Natural killer cell (primary cell): ENCODE results near the gene WDTC1. TPM values are rescaled to one million over a fixed set of nuclear protein-coding genes. Genes with fewer than 3 reads are reported as not detected.
A peak's percentile ranks its signal among the peaks of the same experiment; 100 is the strongest.

Experiments used
- ATAC-seq, 3 donors: fragments of 150-1000 bp in 2 of 3; fragments of 200-7000 bp in 1 of 3; cut with Tn5 transposase; 1 replicate in 1 of 3; 2 replicates in 2 of 3; pipeline ENCODE4 v1.10.0; 2021; ENCODE audit warnings: mild to moderate bottlenecking in 2 of 3, moderate library complexity in 2 of 3
- DNase-seq, 2 donors: peaks; one replicate each; pipeline versions ENCODE4 v3.0.0 to v3.0.0-alpha.2; 2013 to 2021; ENCODE audit warnings: mixed read lengths in 1 of 2
- H3K27ac ChIP-seq: one replicate; pipeline ENCODE4 v1.5.1; 2013; ENCODE audit warnings: mild to moderate bottlenecking, low read length
- H3K27me3 ChIP-seq: one replicate; pipeline ENCODE4 v1.6.1; 2013; ENCODE audit warnings: low read length; ENCODE audit not compliant: control insufficient read depth, insufficient read depth
- H3K36me3 ChIP-seq: one replicate; pipeline ENCODE4 v1.6.1; 2013; ENCODE audit warnings: low read length; ENCODE audit not compliant: control insufficient read depth, insufficient read depth
- H3K4me1 ChIP-seq: one replicate; pipeline ENCODE4 v1.6.1; 2013; ENCODE audit warnings: low read length; ENCODE audit not compliant: control insufficient read depth, insufficient read depth
- H3K4me3 ChIP-seq: one replicate; pipeline ENCODE4 v1.5.1; 2013; ENCODE audit warnings: low read length
- H3K9me3 ChIP-seq: one replicate; pipeline ENCODE4 v1.6.1; 2013; ENCODE audit warnings: low read length; ENCODE audit not compliant: control insufficient read depth, insufficient read depth
- H3K27ac Mint-ChIP-seq, 2 donors: one replicate each; pipeline ENCODE4 v1.8.0; 2022; ENCODE audit warnings: mild to moderate bottlenecking in 2 of 2, mixed read lengths in 2 of 2, moderate library complexity in 1 of 2
- H3K27me3 Mint-ChIP-seq, 2 donors: one replicate each; pipeline ENCODE4 v1.8.0; 2022; ENCODE audit warnings: low read depth in 2 of 2, mixed read lengths in 2 of 2
- H3K36me3 Mint-ChIP-seq: one replicate; pipeline ENCODE4 v1.8.0; 2022; ENCODE audit warnings: mixed read lengths
- H3K4me1 Mint-ChIP-seq, 2 donors: one replicate each; pipeline ENCODE4 v1.8.0; 2022; ENCODE audit warnings: mixed read lengths in 2 of 2
- H3K4me3 Mint-ChIP-seq: one replicate; pipeline ENCODE4 v1.8.0; 2022; ENCODE audit warnings: mild to moderate bottlenecking, moderate library complexity, mixed read lengths
- H3K9me3 Mint-ChIP-seq, 2 donors: one replicate each; pipeline ENCODE4 v1.8.0; 2022; ENCODE audit warnings: mixed read lengths in 2 of 2
- WGBS: methylation state at CpG from one replicate; pipeline ENCODE4 v1.1.7; 2013; ENCODE audit warnings: missing lambda C conversion rate; ENCODE audit not compliant: insufficient coverage; 5-methylcytosine and 5-hydroxymethylcytosine counted together
- intact Hi-C: fragments of 100-400 bp; cut with micrococcal nuclease; formaldehyde crosslinking; loops from one replicate; pipeline ENCODE4 v1.14.2; 2022
- total RNA-seq, 4 donors: library from RNA; stranded (reverse); fragments of 120-200 nt in 1 of 4; gene quantifications; one replicate each; pipeline versions ENCODE4 v1.2.3 to v1.2.4, GENCODE V29; 2013 to 2022
- TF ChIP-seq, protein P1 (sequence below): fragments of 200-600 bp; IDR thresholded peaks from one replicate; pipeline ENCODE4 v1.8.0; 2022; ENCODE audit warnings: antibody characterized with exemption

The WDTC1 gene
- total RNA-seq, 3 donors from 2014 or later (not counting 1 experiment from before 2014, with no cell fraction given) = 68.9 to 82.0 (median 81.7) TPM

DNA sequence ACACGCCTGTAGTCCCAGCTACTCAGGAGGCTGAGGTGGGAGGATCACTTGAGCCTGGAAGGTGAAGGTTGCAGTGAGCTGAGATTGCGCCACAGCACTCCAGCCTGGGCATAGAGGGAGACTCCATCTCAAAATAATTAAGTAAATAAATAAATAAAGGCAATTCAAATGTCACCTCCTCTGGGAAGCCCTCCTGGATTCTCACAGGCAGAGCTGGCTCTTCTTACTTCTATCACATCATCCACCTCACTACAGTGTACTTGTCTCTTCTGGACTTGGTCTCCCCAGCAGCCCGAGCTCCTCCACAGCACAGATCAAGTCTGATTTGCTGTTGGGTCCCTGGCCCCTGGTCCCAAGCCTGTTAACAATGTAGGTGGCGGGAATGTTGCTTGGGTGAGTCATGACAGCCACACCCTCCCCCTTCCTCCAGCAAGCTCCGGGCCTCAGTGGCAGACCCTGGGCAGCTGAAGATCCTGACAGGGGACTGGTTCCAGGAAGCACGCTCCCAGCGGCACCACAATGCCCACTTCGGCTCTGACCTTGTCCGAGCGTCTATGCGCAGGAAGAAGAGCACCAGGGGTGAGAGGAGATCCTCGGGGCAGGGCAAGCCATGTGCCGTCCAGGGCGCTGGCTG lies 112.7 kb downstream of the WDTC1 start:
- TF ChIP-seq, protein P1, sequence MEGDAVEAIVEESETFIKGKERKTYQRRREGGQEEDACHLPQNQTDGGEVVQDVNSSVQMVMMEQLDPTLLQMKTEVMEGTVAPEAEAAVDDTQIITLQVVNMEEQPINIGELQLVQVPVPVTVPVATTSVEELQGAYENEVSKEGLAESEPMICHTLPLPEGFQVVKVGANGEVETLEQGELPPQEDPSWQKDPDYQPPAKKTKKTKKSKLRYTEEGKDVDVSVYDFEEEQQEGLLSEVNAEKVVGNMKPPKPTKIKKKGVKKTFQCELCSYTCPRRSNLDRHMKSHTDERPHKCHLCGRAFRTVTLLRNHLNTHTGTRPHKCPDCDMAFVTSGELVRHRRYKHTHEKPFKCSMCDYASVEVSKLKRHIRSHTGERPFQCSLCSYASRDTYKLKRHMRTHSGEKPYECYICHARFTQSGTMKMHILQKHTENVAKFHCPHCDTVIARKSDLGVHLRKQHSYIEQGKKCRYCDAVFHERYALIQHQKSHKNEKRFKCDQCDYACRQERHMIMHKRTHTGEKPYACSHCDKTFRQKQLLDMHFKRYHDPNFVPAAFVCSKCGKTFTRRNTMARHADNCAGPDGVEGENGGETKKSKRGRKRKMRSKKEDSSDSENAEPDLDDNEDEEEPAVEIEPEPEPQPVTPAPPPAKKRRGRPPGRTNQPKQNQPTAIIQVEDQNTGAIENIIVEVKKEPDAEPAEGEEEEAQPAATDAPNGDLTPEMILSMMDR = no peak
- no peaks in the 10 kb centered on the region for H3K9me3 Mint-ChIP-seq
- no peak overlapping the region for H3K4me3 ChIP-seq
- peaks cover 40% of the 10 kb centered on the region for H3K36me3 ChIP-seq
- peaks cover 36 to 50% of the 10 kb centered on the region in 2 donors for H3K4me1 Mint-ChIP-seq
- H3K4me3 Mint-ChIP-seq = no peak overlapping the region
- ATAC-seq (no peak), DNase-seq (no peak)
- H3K27ac Mint-ChIP-seq = peak overlapping the region; percentile 31 to 68
- no peaks in the 10 kb centered on the region for H3K36me3 Mint-ChIP-seq
- intact Hi-C loops = loop anchor here (10.0 kb wide), 1 partner anchor 652 kb away; the partner anchor contains the start of gene ARID1A
- H3K27me3 Mint-ChIP-seq = no peaks in the 10 kb centered on the region
- no peaks in the 10 kb centered on the region for H3K27me3 ChIP-seq
- 95% methylated on average over 12 of the region's 14 CpGs for WGBS
- H3K9me3 ChIP-seq = no peaks in the 10 kb centered on the region
- peaks cover 47% of the 10 kb centered on the region for H3K4me1 ChIP-seq
- no peak overlapping the region for H3K27ac ChIP-seq

DNA sequence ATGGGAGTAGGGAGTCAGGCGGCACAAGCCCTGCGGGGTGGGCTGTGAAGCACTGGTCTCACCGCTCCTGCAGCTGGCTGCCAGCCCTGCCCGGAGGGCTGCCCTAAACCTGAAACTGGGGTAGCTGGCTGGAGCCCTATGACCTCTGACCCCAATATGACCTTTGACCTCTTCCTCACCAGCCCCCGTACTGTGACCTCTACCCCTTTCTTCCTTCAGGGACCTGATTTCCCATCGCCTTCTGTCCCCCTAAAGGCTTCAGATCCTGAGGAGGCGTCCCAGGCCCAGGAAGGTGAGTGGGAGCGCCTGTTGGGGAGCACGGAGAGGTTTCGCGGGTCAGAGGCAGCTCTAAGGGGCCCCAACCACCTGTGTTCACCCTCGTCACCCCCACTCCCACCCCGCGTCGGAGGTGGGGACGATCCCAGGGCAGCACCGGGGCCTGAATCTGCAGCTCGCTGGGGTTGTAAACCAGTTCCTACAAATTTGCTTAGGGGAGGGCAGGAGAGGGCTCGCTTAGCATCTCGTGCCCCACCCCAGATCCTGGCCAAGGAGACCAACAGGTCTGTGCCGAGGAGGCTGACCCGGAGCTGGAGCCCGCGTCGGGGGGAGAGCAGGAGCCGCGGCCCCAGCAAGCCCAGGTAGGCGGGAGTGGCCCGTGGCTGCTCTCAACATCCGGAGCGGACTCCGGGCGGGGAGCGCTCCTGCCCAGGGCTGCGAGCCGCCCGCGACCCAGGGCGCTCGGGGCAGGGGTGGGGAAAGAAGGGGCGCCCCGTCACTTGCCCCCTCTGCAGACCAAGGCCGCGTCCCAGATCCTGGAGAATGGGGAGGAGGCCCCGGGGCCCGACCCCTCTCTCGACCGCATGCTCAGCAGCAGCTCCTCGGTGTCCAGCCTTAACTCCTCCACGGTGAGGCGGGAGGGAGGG lies 114.7 kb downstream of the WDTC1 start:
- Mint-ChIP-seq H3K9me3 (no peaks in the 10 kb centered on the region), H3K27ac (peak overlapping the region; percentile 46 to 73), H3K4me1 (peaks cover 17 to 30% of the 10 kb centered on the region in 2 donors), H3K36me3 (no peaks in the 10 kb centered on the region), H3K27me3 (no peaks in the 10 kb centered on the region), H3K4me3 (peak overlapping the region; percentile 68)
- H3K4me3 ChIP-seq = no peak overlapping the region
- H3K4me1 ChIP-seq = peaks cover 30% of the 10 kb centered on the region
- H3K27me3 ChIP-seq = no peaks in the 10 kb centered on the region
- ATAC-seq (peak; percentile 73 to 90 (median 86)), DNase-seq (peak; percentile 50 to 57)
- peaks cover 45% of the 10 kb centered on the region for H3K36me3 ChIP-seq
- WGBS = 65% methylated on average over 51 of the region's 51 CpGs
- TF ChIP-seq, protein P1 = no peak
- no peak overlapping the region for H3K27ac ChIP-seq
- intact Hi-C loops = loop anchor here (1.0 to 10.0 kb wide), 2 partner anchors 8 to 654 kb away; partner anchors contain the start of gene ARID1A
- H3K9me3 ChIP-seq = no peaks in the 10 kb centered on the region

DNA sequence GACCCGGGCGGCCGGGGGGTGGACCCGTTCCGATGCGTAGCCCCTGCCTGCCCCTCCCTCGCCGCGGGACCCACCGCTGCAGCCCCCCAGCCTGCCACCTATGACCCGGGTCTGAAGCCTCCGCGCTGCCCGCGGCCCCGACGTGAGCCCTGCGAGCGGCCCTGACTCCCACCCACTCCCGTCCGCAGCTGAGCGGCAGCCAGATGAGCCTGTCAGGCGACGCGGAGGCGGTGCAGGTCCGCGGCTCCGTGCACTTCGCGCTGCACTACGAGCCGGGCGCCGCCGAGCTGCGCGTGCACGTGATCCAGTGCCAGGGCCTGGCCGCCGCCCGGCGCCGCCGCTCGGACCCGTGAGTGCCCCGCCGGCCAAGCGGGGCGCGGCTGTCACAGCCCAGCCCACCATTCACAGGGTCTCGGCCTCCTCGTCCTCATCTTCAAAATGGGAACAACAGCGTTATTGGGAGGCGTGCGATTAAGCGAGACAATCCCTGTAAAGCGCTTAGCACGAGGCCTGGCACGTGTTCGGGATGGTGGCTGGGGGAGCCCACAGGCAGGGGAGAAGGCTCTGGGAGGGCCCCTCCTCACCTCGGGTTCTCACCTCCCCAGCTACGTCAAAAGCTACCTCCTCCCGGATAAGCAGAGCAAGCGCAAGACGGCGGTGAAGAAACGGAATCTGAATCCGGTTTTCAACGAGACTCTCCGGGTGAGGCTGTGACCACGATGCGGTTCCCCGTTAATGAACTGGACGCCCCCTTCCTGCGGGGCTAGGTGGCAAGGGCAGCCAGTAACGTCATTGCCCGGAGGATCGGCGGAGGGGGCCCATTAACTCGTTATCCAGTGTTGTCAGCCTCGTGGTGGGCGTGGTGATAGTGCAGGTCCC lies 115.6 kb downstream of the WDTC1 start:
- ATAC-seq (peak; percentile 70 to 81 (median 76)), DNase-seq (peak in 1 of 2 donors; percentile 34)
- intact Hi-C loops = loop anchor here (1.0 to 10.0 kb wide), 2 partner anchors 9 to 655 kb away; partner anchors contain the start of gene ARID1A
- Histone ChIP-seq H3K4me3 (no peak overlapping the region), H3K27ac (no peak overlapping the region), H3K36me3 (peaks cover 45% of the 10 kb centered on the region), H3K4me1 (peaks cover 22% of the 10 kb centered on the region), H3K9me3 (no peaks in the 10 kb centered on the region), H3K27me3 (no peaks in the 10 kb centered on the region)
- TF ChIP-seq, protein P1 = no peak
- no peak overlapping the region for H3K4me3 Mint-ChIP-seq
- H3K36me3 Mint-ChIP-seq = no peaks in the 10 kb centered on the region
- 89% methylated on average over 84 of the region's 84 CpGs for WGBS
- H3K27ac Mint-ChIP-seq = no peak overlapping the region
- no peaks in the 10 kb centered on the region for H3K27me3 Mint-ChIP-seq
- H3K4me1 Mint-ChIP-seq = peaks cover 17 to 27% of the 10 kb centered on the region in 2 donors
- no peaks in the 10 kb centered on the region for H3K9me3 Mint-ChIP-seq
